ENCODE results near the gene SNRPA.

- TF ChIP-seq CTCF (IDR thresholded peaks at IDR 0.05) (no peak), POLR2AphosphoS5 (IDR thresholded peaks at IDR 0.05) (no peak), POLR2A (IDR thresholded peaks at IDR 0.05; ENCODE audit: low read depth) (no peak)
Observed at GRCh38 chr19:40737102-40737644, 13.8 kb upstream of the SNRPA start.

Data from esophagus muscularis mucosa (tissue), 3 donors.